ENCODE data around the gene PRPF31. TPM values are rescaled to one million over a fixed set of nuclear protein-coding genes. Genes with fewer than 3 reads are reported as not detected.

The PRPF31 gene
- polyA plus RNA-seq, 1 donor (not counting 4 experiments of a cell fraction or from before 2014, with no cell fraction given), result 42.2 TPM

DNA sequence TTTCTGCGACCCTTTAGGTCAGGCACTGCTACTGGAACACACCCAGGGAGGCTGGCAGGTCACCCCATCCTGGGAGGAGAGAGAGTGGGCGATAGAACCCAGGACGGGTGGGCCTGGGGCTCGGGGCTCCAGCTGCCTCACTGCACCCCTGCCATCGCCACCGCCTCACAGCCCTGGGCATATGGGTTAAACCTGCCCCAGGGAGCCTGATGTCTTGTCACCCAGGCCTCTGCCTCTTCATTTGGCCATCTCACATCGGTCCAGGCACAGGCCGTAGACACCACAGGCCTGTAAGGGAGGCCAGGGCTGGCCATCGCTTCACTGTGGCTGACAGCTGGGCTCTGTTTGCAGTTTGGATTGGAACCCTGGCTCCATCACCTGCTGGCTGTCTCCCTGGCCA lies 10.2 kb downstream of the PRPF31 start:
- TF ChIP-seq, protein P1, sequence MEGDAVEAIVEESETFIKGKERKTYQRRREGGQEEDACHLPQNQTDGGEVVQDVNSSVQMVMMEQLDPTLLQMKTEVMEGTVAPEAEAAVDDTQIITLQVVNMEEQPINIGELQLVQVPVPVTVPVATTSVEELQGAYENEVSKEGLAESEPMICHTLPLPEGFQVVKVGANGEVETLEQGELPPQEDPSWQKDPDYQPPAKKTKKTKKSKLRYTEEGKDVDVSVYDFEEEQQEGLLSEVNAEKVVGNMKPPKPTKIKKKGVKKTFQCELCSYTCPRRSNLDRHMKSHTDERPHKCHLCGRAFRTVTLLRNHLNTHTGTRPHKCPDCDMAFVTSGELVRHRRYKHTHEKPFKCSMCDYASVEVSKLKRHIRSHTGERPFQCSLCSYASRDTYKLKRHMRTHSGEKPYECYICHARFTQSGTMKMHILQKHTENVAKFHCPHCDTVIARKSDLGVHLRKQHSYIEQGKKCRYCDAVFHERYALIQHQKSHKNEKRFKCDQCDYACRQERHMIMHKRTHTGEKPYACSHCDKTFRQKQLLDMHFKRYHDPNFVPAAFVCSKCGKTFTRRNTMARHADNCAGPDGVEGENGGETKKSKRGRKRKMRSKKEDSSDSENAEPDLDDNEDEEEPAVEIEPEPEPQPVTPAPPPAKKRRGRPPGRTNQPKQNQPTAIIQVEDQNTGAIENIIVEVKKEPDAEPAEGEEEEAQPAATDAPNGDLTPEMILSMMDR (optimal IDR thresholded peaks at IDR 0.05 in 1 of 3, IDR thresholded peaks at IDR 0.05 in 1 of 3, conservative IDR thresholded peaks at IDR 0.05 in 1 of 3; ENCODE audit: extremely low read depth in 1 of 3, insufficient read depth in 2 of 3, low read length in 3 of 3), result no peak
- no peak for TF ChIP-seq EZH2 (IDR thresholded peaks at IDR 0.05; ENCODE audit: low read length)
- no peak for DNase-seq (ENCODE audit: low read depth, low spot score)
- Histone ChIP-seq H3K4me1 (ENCODE audit: control insufficient read depth, extremely low read depth, insufficient read depth, low read length) (no peaks in the 10 kb centered on the region), H3K4me2 (ENCODE audit: control insufficient read depth, extremely low read depth, insufficient read depth, low read depth, low read length) (no peak overlapping the region), H3K4me3 (ENCODE audit: control insufficient read depth in 2 of 3, extremely low read depth in 1 of 3, insufficient read depth in 2 of 3, low read depth in 1 of 3, low read length in 3 of 3) (no peak overlapping the region), H3K9ac (ENCODE audit: control insufficient read depth, extremely low read depth, insufficient read depth, low read length) (no peak overlapping the region), H3K9me1 (ENCODE audit: control insufficient read depth, extremely low read depth, insufficient read depth, low read length) (no peaks in the 10 kb centered on the region), H3K36me3 (ENCODE audit: control insufficient read depth in 2 of 2, extremely low read depth in 1 of 2, insufficient read depth in 2 of 2, low read length in 2 of 2) (peaks cover 40 to 57% of the 10 kb centered on the region in 2 experiments), H2AFZ (ENCODE audit: control insufficient read depth, low read length) (no peak overlapping the region), H4K20me1 (ENCODE audit: control insufficient read depth, extremely low read depth, insufficient read depth, low read length) (no peaks in the 10 kb centered on the region), H3K27ac (ENCODE audit: control insufficient read depth, insufficient read depth, low read length) (no peak overlapping the region), H3K9me3 (ENCODE audit: control insufficient read depth, low read depth, low read length) (no peaks in the 10 kb centered on the region), H3K27me3 (ENCODE audit: control insufficient read depth, extremely low read depth, insufficient read depth, low read length) (no peaks in the 10 kb centered on the region), H3K79me2 (ENCODE audit: control insufficient read depth, insufficient read depth, low read length) (no peaks in the 10 kb centered on the region)
- no peak for FAIRE-seq
- dilution Hi-C loops (cut with MboI; ENCODE audit: extremely low pct_ligation_motif_present, low sequenced_read_pairs), result no loop called here

DNA sequence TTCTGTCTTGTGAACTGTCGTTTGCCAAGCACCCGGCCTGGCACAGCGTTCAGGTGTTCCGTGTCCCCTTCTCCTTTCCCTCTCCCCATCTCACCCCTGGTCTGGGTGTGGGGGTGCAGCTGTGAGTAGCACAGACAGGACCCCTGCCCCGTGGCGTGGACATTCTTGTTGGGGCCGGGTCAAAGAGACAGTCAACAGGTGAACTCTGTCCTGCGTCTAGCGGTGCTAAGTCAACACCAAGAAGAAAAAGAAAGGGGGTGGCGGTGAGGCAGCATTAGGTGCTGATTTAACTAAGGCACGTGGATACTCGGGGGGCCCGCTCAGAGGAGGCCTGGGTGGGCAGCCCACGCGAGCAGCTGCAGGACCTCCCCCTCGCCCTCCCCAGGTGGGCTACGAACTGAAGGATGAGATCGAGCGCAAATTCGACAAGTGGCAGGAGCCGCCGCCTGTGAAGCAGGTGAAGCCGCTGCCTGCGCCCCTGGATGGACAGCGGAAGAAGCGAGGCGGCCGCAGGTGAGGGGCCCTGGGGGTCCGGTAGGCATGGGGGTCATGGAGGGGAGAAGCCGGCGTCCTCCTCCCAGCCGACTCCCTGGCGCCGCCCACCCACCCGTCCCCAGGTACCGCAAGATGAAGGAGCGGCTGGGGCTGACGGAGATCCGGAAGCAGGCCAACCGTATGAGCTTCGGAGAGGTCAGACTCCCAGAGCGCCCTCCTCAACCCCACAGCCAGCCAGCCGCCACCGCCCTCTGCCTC lies 12.3 kb downstream of the PRPF31 start:
- Histone ChIP-seq H3K4me1 (ENCODE audit: control insufficient read depth, extremely low read depth, insufficient read depth, low read length) (no peaks in the 10 kb centered on the region), H3K27me3 (ENCODE audit: control insufficient read depth, extremely low read depth, insufficient read depth, low read length) (no peaks in the 10 kb centered on the region), H3K79me2 (ENCODE audit: control insufficient read depth, insufficient read depth, low read length) (no peaks in the 10 kb centered on the region), H3K9me3 (ENCODE audit: control insufficient read depth, low read depth, low read length) (no peaks in the 10 kb centered on the region), H3K27ac (ENCODE audit: control insufficient read depth, insufficient read depth, low read length) (no peak overlapping the region), H3K9me1 (ENCODE audit: control insufficient read depth, extremely low read depth, insufficient read depth, low read length) (no peaks in the 10 kb centered on the region), H3K4me3 (ENCODE audit: control insufficient read depth in 2 of 3, extremely low read depth in 1 of 3, insufficient read depth in 2 of 3, low read depth in 1 of 3, low read length in 3 of 3) (no peak overlapping the region), H3K9ac (ENCODE audit: control insufficient read depth, extremely low read depth, insufficient read depth, low read length) (no peak overlapping the region), H4K20me1 (ENCODE audit: control insufficient read depth, extremely low read depth, insufficient read depth, low read length) (no peaks in the 10 kb centered on the region), H3K36me3 (ENCODE audit: control insufficient read depth in 2 of 2, extremely low read depth in 1 of 2, insufficient read depth in 2 of 2, low read length in 2 of 2) (peaks cover 35 to 39% of the 10 kb centered on the region in 2 experiments), H3K4me2 (ENCODE audit: control insufficient read depth, extremely low read depth, insufficient read depth, low read depth, low read length) (no peak overlapping the region), H2AFZ (ENCODE audit: control insufficient read depth, low read length) (no peak overlapping the region)
- no peak for DNase-seq (ENCODE audit: low read depth, low spot score)
- FAIRE-seq, result no peak
- dilution Hi-C loops (cut with MboI; ENCODE audit: extremely low pct_ligation_motif_present, low sequenced_read_pairs), result no loop called here
- TF ChIP-seq, protein P1 (optimal IDR thresholded peaks at IDR 0.05 in 1 of 3, IDR thresholded peaks at IDR 0.05 in 1 of 3, conservative IDR thresholded peaks at IDR 0.05 in 1 of 3; ENCODE audit: extremely low read depth in 1 of 3, insufficient read depth in 2 of 3, low read length in 3 of 3), result no peak
- no peak for TF ChIP-seq EZH2 (IDR thresholded peaks at IDR 0.05; ENCODE audit: low read length)

Measured in keratinocyte (primary cell).